ENCODE results near the gene ADAT3.

GRCh38 chr19:1942078-1942933, 37.1 kb downstream of the ADAT3 start:
- TF ChIP-seq CTCF (conservative IDR thresholded peaks at IDR 0.05; ENCODE audit: low read length) (0 out of 2 replicates have a peak, but pooled peaks have one; percentile 24), EZH2phosphoT487 (IDR thresholded peaks at IDR 0.05; ENCODE audit: borderline replicate concordance, low read depth, low read length) (no peak)

Data from OCI-LY7 (cell line).